Karpas-422 (cell line): ENCODE measurements around the gene KLF11. TPM values are rescaled to one million over a fixed set of nuclear protein-coding genes. Genes with fewer than 3 reads are reported as not detected.
A peak's percentile ranks its signal among the peaks of the same experiment; 100 is the strongest.
"Not testable (repeated sequence)": the region's sequence is repeated elsewhere in the genome, so short reads cannot be mapped to it uniquely, and the experiment has no call there.

Experiments used
- DNase-seq: peaks from one replicate; pipeline ENCODE4 v3.0.0-alpha.2; 2015
- H2AFZ ChIP-seq: fragments of 200-600 bp; sonication (generic); 2 replicates; pipeline ENCODE4 v1.6.1; 2014; ENCODE audit warnings: antibody characterized with exemption, low read length, mixed read lengths
- H3K27ac ChIP-seq: fragments of 200-600 bp; sonication (generic); 2 replicates; pipeline ENCODE4 v1.5.1; 2014; ENCODE audit warnings: mild to moderate bottlenecking, low read length, moderate library complexity
- H3K27me3 ChIP-seq: fragments of 200-600 bp; sonication (generic); 2 replicates; pipeline ENCODE4 v1.6.1; 2014; ENCODE audit warnings: low read length, mixed read lengths
- H3K36me3 ChIP-seq: fragments of 200-600 bp; sonication (generic); 2 replicates; pipeline ENCODE4 v1.6.1; 2014; ENCODE audit warnings: low read length, mixed read lengths; ENCODE audit not compliant: insufficient read depth
- H3K4me1 ChIP-seq: fragments of 200-600 bp; sonication (generic); 2 replicates; pipeline ENCODE4 v1.6.1; 2014; ENCODE audit warnings: mild to moderate bottlenecking, low read length, mixed read lengths
- H3K4me2 ChIP-seq: fragments of 200-600 bp; sonication (generic); 2 replicates; pipeline ENCODE4 v1.6.1; 2014; ENCODE audit warnings: low read length, low read depth, mild to moderate bottlenecking; ENCODE audit not compliant: poor library complexity, severe bottlenecking
- H3K4me3 ChIP-seq: fragments of 200-600 bp; sonication (generic); 2 replicates; pipeline ENCODE4 v1.5.1; 2014; ENCODE audit warnings: mild to moderate bottlenecking, antibody characterized with exemption, low read length, mixed read lengths
- H3K79me2 ChIP-seq: fragments of 200-600 bp; sonication (generic); 2 replicates; pipeline ENCODE4 v1.6.1; 2014; ENCODE audit warnings: mild to moderate bottlenecking, low read length, mixed read lengths
- H3K9ac ChIP-seq: fragments of 200-600 bp; sonication (generic); 2 replicates; pipeline ENCODE4 v1.6.0; 2014; ENCODE audit warnings: low read length
- H3K9me2 ChIP-seq: fragments of 200-600 bp; sonication (generic), shearing (Covaris generic); replicated peaks from 2 replicates; pipeline ENCODE4 v1.6.0; 2014; ENCODE audit warnings: mild to moderate bottlenecking, low read length, moderate library complexity; ENCODE audit not compliant: insufficient read depth
- H3K9me3 ChIP-seq: fragments of 300-700, 200-600 bp; sonication (generic); 2 replicates; pipeline ENCODE4 v1.6.1; 2014; ENCODE audit warnings: low read length, mixed read lengths
- H4K20me1 ChIP-seq: fragments of 200-600 bp; sonication (generic); 2 replicates; pipeline ENCODE4 v1.6.1; 2014; ENCODE audit warnings: mild to moderate bottlenecking, antibody characterized with exemption, low read length, low read depth; ENCODE audit not compliant: insufficient read depth
- total RNA-seq: library from RNA; depleted of rRNA; stranded (reverse); fragments of >200 nt; shearing (Covaris generic); gene quantifications from 2 replicates; pipeline ENCODE4 v1.2.3, GENCODE V29; 2014; ENCODE audit warnings: low replicate concordance

Gene KLF11
- total RNA-seq, 1 experiment from 2014 or later, result not detected

GRCh38 chr2:10091182-10091888, 48.0 kb downstream of the KLF11 start:
- no peak overlapping the region for H3K4me2 ChIP-seq
- no peaks in the 10 kb centered on the region for H3K27me3 ChIP-seq
- no peaks in the 10 kb centered on the region for H3K9me2 ChIP-seq
- no peaks in the 10 kb centered on the region for H3K36me3 ChIP-seq
- no peaks in the 10 kb centered on the region for H4K20me1 ChIP-seq
- H3K79me2 ChIP-seq, result no peaks in the 10 kb centered on the region
- H3K27ac ChIP-seq, result no peak overlapping the region
- H3K4me3 ChIP-seq, result no peak overlapping the region
- peaks cover 13% of the 10 kb centered on the region for H3K4me1 ChIP-seq
- no peak overlapping the region for H2AFZ ChIP-seq
- DNase-seq, result no peak
- no peaks in the 10 kb centered on the region for H3K9me3 ChIP-seq
- no peak overlapping the region for H3K9ac ChIP-seq

- not testable (repeated sequence) for H2AFZ ChIP-seq, H4K20me1 ChIP-seq, H3K27ac ChIP-seq, H3K36me3 ChIP-seq, H3K9ac ChIP-seq, H3K4me2 ChIP-seq, H3K9me2 ChIP-seq, DNase-seq, H3K9me3 ChIP-seq, H3K4me3 ChIP-seq, H3K79me2 ChIP-seq, H3K27me3 ChIP-seq
- H3K4me1 ChIP-seq, result peaks cover 13% of the 10 kb centered on the region
These were observed 48.5 kb downstream of the KLF11 start for GRCh38 chr2:10091889-10092244.

GRCh38 chr2:10094271-10094814, 51.0 kb downstream of the KLF11 start:
- Histone ChIP-seq H3K79me2 (no peaks in the 10 kb centered on the region), H3K4me1 (peaks cover 12% of the 10 kb centered on the region), H3K27me3 (no peaks in the 10 kb centered on the region), H3K9me2 (no peaks in the 10 kb centered on the region), H2AFZ (no peak overlapping the region), H3K9me3 (no peaks in the 10 kb centered on the region), H3K9ac (no peak overlapping the region), H3K4me3 (no peak overlapping the region), H3K27ac (no peak overlapping the region), H4K20me1 (no peaks in the 10 kb centered on the region), H3K4me2 (no peak overlapping the region), H3K36me3 (no peaks in the 10 kb centered on the region)
- DNase-seq, result no peak

- Histone ChIP-seq H3K27me3 (no peaks in the 10 kb centered on the region), H3K9me3 (no peaks in the 10 kb centered on the region), H4K20me1 (no peaks in the 10 kb centered on the region), H3K4me2 (no peak overlapping the region), H3K9me2 (no peaks in the 10 kb centered on the region), H2AFZ (no peak overlapping the region), H3K9ac (no peak overlapping the region), H3K27ac (no peak overlapping the region), H3K4me3 (no peak overlapping the region), H3K4me1 (peaks cover 4% of the 10 kb centered on the region), H3K36me3 (no peaks in the 10 kb centered on the region), H3K79me2 (no peaks in the 10 kb centered on the region)
- no peak for DNase-seq
These were observed 51.8 kb downstream of the KLF11 start for GRCh38 chr2:10095175-10095574.

- H3K4me3 ChIP-seq, result no peak overlapping the region
- no peak overlapping the region for H3K4me2 ChIP-seq
- no peaks in the 10 kb centered on the region for H4K20me1 ChIP-seq
- H3K27me3 ChIP-seq, result no peaks in the 10 kb centered on the region
- no peak overlapping the region for H2AFZ ChIP-seq
- no peaks in the 10 kb centered on the region for H3K79me2 ChIP-seq
- H3K9me3 ChIP-seq, result no peaks in the 10 kb centered on the region
- H3K4me1 ChIP-seq, result no peaks in the 10 kb centered on the region
- no peaks in the 10 kb centered on the region for H3K9me2 ChIP-seq
- no peak overlapping the region for H3K27ac ChIP-seq
- no peak for DNase-seq
- H3K36me3 ChIP-seq, result no peaks in the 10 kb centered on the region
- no peak overlapping the region for H3K9ac ChIP-seq
These were observed 53.3 kb downstream of the KLF11 start for GRCh38 chr2:10096641-10097040.

- Histone ChIP-seq H3K27ac (no peak overlapping the region), H3K27me3 (no peaks in the 10 kb centered on the region), H3K36me3 (no peaks in the 10 kb centered on the region), H3K4me3 (no peak overlapping the region), H3K4me2 (no peak overlapping the region), H2AFZ (no peak overlapping the region), H3K9ac (no peak overlapping the region), H3K9me3 (no peaks in the 10 kb centered on the region), H3K79me2 (no peaks in the 10 kb centered on the region), H3K4me1 (no peaks in the 10 kb centered on the region), H4K20me1 (no peaks in the 10 kb centered on the region), H3K9me2 (no peaks in the 10 kb centered on the region)
- peak; percentile 59 for DNase-seq
These were observed 54.2 kb downstream of the KLF11 start for GRCh38 chr2:10097352-10098148.

GRCh38 chr2:10101491-10101890, 58.1 kb downstream of the KLF11 start:
- Histone ChIP-seq H3K9me2 (no peaks in the 10 kb centered on the region), H3K4me3 (no peak overlapping the region), H3K27ac (no peak overlapping the region), H3K27me3 (no peaks in the 10 kb centered on the region), H3K4me1 (no peaks in the 10 kb centered on the region), H3K36me3 (no peaks in the 10 kb centered on the region), H2AFZ (no peak overlapping the region), H3K9ac (no peak overlapping the region), H3K4me2 (no peak overlapping the region), H3K9me3 (no peaks in the 10 kb centered on the region), H4K20me1 (no peaks in the 10 kb centered on the region), H3K79me2 (no peaks in the 10 kb centered on the region)
- no peak for DNase-seq

GRCh38 chr2:10103179-10103578, 59.8 kb downstream of the KLF11 start:
- Histone ChIP-seq H3K4me3 (no peak overlapping the region), H4K20me1 (no peaks in the 10 kb centered on the region), H3K27ac (no peak overlapping the region), H3K4me2 (no peak overlapping the region), H3K27me3 (no peaks in the 10 kb centered on the region), H2AFZ (no peak overlapping the region), H3K9me3 (no peaks in the 10 kb centered on the region), H3K36me3 (no peaks in the 10 kb centered on the region), H3K4me1 (no peaks in the 10 kb centered on the region), H3K9ac (no peak overlapping the region), H3K79me2 (no peaks in the 10 kb centered on the region), H3K9me2 (no peaks in the 10 kb centered on the region)
- DNase-seq, result no peak
